ENCODE data around the gene SOCS6.
"Not testable (repeated sequence)": the region's sequence is repeated elsewhere in the genome, so short reads cannot be mapped to it uniquely, and the experiment has no call there.

The SOCS6 gene

DNA sequence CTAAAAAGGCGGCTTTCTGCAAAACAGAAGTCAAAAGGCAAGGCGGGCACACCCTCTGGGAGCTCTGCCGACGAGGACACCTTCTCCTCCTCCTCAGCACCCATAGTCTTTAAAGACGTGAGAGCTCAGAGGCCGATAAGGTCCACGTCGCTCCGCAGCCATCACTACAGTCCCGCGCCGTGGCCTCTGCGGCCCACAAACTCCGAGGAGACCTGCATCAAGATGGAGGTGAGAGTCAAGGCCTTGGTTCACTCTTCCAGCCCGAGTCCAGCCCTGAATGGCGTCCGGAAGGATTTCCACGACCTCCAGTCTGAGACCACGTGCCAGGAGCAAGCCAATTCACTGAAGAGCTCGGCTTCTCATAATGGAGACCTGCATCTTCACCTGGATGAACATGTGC is 36.1 kb downstream of the SOCS6 start:
- DNase-seq (ENCODE audit: low spot score) = no peak

DNA sequence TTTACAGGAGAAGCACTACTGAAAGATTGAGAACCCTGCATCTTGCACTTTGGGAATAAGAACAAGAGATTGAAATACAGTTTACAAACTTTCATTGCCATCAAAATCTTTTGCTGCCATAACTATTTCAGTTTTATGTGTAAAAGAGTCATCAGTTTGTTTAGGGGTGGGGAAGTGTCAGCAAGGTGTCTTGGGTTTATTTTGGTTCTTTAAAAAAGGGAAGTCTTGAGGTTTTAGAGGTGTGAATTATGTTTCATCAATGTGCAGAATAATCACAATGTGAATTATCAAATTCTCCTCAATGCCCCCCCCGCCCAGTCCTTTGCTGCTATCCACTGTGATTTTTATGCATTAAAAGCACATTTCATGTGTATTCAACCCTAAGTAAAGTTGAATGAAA is 37.4 kb downstream of the SOCS6 start:
- DNase-seq (ENCODE audit: low spot score) = no peak

DNA sequence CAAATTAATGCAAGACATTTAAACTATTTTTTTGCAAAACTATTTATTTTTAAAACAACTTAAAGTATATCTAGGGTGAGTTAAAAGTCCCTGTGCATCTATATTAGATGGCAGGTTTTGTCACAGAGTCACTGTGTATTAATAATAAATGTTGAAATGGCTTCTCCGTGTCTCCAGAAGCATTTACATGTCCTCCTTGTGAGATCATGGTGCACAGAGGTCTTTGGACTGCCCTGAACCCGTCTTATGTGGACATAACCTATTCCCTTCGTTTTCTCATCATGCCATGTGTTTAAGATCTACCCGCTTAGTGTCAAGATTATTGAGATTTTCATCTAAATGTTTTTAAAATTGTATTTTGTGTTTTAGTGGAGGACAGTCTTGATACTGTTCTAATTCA is 39.3 kb downstream of the SOCS6 start:
- DNase-seq (ENCODE audit: low spot score) = no peak

DNA sequence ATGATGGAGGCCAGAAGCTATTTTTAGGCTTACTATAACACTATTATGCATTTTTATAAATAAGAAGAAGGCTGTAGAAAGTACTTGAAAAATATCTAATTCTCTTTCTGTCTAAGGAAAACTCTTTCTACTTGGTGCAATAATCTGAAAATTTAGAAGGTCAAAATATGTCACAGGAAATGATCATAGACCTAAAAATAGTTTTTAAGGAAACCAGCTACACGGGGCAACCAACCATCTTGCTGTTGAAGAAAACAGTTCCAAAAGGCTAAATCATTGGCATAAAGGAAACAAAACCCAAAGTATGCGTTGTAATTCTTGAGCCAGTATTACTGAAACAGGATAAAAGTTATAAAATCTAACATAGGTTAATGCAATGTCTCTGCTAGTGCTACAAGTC is 40.2 kb downstream of the SOCS6 start:
- DNase-seq (ENCODE audit: low spot score) = no peak

DNA sequence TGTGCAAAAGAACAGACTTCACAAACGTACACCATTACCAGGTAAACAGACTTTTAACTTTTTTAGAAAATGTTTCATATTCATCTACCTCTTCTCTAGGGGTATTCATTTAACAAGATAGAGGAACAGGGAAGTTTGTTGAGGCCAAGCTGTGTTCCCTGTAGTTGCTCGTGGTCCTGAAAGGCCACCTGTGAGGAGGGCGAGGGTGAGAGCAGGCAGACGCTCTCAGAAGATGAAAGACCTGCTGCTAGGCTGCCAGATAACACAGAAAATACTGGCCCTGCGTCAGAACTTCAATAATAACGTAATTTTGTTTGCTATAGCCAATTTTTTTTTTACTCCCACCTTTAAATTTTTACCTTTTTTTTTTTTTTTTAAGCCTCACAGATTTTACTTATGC is 42.0 kb downstream of the SOCS6 start:
- no peak for DNase-seq (ENCODE audit: low spot score)

DNA sequence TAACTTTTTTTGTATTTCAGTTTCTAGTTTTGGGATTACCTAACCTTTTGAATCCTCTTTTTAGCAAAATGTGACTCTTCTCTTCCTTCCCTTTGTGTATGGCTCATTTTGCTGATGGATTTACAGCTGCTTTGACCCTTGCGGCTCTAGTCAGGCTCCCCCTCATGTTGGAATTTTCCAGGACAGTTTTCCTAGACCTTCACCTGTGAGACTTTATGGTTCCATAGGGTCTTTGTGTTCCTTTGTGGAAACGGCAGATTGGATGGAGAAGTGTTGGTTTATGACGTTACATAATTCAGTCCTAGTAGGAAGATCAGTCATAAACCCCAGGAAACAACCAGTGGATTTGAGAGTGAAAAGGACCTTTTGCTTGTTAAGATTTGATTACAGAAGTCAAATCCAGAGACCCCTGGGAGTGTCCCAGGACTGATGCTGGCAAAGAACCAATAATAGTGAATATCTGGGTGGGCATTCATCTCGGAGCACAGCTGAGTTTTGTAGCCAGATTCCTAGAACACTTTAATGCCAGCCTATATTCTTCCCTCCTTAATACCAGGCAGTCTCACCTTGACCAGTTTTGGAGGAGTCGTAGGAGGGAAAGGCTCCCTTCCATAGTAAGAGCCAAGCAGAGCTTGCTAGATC is 42.7 kb downstream of the SOCS6 start:
- no peak for DNase-seq (ENCODE audit: low spot score)

DNA sequence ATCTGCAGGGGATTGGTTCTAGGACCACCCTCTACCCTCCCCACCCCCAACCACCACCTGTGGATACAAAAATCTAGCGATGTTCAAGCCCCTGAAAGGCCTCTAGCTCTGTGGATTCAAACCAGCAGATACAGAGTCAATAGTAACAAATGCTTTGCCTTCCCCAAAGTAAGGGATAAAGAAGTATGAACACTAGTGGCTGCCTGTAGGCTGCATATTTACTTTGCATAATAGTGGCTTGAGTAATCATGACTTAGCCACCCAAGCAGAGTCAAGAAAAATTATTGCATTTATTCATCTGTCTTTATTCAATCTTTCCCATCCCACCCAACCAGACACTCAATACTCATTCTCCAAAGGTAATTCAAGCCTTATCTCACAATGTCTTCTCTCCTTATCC is 43.8 kb downstream of the SOCS6 start:
- DNase-seq (ENCODE audit: low spot score) = no peak

DNA sequence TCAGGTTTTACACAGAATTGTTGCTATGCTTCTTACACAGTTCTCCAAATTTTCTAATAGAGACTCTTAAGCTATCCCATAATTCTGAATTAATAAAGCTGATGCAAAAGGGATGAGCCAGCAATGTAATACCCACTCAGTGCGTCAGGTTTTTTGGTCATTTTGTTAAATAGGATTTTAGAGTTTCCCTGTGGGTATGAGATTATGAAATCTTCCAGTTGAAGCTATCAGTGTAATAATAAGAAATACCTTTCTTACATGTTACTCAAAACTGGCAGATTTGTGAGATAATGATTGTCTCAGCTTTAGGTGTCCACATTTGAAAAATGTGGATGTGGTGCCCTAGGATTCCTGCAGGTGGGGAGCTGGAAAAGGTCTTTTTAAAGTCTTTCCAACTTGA is 44.5 kb downstream of the SOCS6 start:
- no peak for DNase-seq (ENCODE audit: low spot score)

DNA sequence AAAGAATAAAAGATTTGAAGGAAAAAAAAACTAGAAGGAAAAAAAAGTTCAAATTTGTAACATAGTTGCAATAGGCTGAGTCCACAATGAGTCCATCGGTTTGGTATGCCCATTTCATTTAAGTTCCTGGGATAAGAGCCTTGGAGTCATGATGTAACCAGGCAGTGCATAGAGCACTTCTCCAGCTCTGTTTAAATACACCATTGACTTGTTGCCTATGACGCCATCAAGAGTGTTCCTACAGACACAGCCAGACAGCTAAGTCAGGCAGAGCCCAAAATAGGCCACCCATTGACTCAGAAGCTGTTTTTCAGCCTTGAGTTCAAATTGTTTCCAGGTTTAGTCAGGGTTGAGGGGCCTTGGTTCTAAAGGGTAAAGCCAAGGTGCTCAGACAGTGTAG is 44.9 kb downstream of the SOCS6 start:
- DNase-seq (ENCODE audit: low spot score) = no peak

DNA sequence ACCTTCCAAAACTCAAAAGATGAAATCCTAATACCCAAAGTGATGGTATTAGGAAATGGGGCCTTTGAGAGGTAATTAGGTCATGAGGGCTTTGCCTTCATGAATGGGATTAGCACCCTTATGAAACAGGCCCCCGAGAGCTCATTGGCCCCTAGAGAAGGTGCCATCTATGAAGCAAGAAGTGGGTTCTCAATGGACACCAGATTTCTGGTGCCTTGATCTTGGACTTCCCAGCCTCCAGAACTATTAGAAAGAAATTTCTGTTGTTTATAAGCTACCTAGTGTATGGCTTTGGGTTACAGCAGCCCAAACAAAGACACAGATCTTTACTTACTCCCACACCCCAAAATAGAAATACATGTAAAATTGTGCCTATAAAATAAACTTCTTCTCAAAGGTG is 45.4 kb downstream of the SOCS6 start:
- DNase-seq (ENCODE audit: low spot score) = no peak

DNA sequence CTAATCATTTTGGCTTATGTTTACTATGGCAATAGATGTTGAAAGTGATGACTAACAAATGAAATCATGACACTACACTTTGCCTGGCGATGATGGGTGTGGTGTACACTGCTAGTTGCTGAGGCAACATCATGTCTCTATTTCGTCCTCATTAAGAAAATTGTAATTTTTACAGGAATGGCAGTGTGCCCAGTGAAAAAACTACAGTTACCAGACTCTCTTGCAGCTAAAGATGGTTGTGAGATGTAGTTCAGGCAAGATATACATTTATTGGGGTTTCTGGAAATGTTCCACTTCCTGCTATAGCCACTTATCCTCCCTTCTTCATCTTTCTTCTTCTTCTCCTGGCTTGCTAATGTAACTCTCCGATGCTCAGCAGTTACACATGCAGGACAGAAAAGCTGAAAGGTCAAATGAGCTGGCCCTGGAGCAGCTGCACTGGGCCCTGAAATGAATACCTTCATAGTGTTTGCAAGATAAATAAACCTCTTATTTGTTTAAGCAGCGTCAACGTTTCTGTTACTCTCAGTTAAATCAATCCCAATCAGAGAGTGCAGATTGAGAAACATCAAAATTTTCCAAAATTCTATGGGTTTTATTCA is 46.0 kb downstream of the SOCS6 start:
- no peak for DNase-seq (ENCODE audit: low spot score)

DNA sequence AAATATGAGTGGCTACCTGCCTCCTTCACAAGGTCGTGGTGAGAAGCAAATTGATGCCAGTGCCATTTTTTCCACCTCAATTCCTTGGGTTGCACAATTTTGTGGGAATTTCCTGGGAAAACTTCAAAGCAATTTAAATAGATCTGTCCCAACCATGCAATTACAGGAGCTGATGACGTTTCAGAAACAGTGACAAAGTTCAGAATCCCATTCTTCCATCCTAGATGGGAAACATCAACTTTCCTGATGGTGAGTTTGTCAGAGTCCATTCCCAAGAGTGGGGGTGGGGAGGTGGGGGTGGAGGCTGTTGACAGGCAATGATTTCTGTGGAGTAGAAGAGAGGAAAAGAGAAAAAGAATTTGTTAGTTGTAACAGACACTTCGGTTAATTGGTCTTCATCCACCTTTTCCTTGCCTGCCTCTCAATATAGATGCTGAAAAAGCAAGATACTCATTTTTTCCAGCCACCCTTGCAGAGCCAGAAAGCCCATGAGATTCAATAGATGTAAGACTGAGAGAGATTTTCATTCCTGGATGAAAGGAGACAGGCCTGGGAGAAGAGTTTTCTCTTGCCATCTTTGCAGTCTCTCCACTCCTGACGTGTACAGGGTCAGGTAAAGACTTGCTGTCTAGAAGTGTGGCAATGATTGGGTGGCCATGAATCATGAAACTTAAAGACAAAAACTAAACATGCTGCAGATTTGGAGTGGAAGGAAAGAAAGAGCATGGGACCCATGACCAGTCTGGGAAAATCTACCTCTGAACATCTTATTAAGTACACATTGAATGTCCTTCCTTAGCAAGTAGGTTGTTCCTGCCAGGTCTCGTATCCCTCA is 47.3 kb downstream of the SOCS6 start:
- DNase-seq (ENCODE audit: low spot score) = no peak

DNA sequence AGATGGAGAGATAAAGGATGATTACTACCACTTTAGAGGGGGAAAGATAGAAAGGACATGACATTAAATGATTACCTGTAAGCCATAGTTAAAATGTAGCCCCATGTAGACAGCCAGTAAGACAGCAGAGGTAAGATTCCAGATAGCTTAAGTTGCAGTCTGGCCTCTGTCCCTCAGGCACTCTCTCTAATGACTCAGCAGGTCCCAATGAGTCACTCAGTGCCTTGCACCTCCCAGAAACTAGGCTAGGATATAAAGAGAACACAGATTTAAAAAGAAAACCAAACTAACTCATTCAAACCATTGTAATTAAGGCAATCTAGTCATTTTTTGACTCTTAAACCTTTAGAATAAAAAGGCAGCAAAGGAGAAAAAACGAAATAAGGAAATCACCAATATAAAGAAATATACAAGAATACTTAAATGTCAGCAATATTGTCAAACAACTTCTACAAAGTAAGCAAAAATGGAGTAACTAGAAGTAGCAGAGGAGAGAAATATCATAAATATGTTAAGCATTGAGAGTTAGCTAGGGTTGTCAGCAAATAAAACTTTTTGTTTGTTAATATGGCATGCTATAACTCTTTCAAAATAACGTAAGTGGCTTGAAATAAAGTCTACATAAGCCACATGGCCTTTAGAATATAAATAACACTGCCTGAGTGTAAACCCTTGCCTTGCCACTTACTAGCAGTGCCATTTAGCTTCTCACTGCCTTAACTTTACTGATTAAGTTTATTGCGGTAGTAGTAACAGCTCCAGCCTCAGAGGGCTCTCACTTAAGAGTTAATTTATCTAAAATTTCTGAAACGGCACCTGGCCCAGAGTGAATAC is 48.5 kb downstream of the SOCS6 start:
- DNase-seq (ENCODE audit: low spot score) = peak; percentile 72

DNA sequence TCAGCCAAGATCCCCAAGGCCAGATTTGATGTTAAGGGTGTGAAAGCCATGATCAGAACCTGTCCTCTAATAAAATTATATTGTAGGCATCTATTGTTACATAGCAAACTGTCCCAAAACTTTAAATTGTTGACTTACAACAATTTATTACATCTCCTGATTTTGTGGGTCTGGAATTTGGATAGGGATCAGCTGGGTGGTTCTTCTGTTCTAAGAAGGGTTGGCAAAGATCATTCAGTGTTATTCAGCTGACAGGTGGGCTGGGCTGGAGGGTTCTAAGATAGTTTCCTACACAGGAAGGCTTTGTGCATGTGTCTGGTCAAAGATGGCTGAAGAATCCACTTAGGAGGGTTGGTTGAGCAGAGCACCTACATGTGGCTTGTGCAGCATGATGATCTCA is 50.0 kb downstream of the SOCS6 start:
- DNase-seq (ENCODE audit: low spot score) = no peak

DNA sequence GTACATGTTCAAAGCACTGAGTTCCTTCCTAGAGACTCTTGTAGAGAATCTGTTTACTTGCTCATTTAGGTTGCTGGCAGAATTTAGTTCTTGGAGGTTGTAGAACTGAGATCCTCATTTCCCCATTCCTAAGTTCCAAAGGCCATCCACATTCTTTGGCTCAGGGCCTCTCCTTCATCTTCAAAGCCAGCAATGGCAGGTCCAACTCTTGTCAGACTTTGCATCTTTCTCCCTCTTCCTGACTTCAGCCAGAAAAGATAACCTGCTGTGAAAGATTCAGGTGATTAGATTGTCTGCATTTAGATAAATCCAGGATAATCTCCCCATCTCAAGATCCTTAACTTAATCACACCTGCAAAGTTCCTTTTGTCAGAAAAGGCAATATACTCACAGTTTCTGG is 51.1 kb downstream of the SOCS6 start:
- no peak for DNase-seq (ENCODE audit: low spot score)

DNA sequence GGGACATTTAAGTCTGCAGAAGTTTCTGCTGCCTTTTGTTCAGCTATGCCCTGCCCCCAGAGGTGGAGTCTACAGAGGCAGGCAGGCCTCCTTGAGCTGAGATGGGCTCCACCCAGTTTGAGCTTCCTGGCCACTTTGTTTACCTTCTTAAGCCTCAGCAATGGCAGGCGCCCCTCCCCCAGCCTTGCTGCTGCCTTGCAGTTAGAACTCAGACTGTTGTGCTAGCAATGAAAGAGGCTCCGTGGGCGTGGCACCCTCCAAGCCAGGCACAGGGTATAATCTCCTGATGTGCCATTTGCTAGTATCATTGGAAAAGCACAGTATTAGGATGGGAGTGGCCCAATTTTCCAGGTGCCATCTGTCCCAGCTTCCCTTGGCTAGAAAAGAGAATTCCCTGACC is 59.6 kb downstream of the SOCS6 start:
- DNase-seq (ENCODE audit: low spot score) = not testable (repeated sequence)

DNA sequence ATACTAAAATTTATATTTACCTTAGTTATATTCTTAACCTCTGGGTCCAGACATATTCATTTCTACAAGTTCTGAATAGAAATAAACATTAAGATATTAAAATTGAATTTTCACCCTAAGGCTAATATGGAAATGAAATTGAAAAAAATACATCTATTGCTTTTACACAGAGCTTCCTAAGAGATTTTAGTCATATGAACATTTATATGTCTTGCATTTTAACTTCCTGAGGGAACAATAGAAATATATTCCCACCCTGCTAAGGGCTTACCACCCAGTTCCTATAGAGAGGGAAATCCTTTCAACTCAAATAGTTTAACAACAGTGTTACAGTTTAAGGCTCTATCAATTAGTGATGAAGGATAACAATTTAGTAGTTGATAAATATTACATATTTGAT is 60.5 kb downstream of the SOCS6 start:
- no peak for DNase-seq (ENCODE audit: low spot score)

DNA sequence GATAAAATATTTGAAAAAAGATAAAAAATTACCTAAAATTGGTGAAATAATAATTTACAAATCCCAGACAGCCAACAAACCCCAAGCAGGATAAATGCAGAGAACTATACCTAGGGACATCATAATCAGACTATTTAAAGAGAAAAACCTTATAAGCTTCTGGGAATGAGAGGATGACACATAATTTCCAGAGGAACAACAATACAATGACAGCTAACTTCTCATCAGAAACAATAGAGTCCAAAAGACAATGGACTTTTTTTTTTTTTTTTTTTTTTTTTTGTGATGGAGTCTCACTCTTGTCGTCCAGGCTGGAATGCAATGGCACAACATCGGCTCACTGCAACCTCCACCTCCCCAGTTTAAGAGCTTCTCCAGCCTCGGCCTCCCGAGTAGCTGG is 65.2 kb downstream of the SOCS6 start:
- no peak for DNase-seq (ENCODE audit: low spot score)

DNA sequence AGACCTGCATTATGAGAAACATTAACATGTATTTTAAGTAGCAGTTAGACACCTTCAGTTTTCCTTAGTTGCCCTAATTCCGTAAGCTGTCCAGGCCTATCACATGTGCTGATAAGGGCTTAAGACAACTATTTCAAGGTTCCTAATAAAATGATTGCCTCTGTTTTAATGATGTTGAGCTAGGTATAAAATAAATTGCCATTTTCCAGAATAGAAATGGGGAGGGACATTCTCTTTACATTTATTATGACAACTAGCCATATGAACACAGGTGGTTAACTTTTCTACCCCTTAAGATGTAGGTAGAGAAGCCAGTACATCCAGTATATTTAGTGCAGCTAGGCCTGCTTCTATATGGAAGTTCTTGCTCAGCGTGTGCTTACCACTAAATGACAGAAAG is 65.9 kb downstream of the SOCS6 start:
- no peak for DNase-seq (ENCODE audit: low spot score)

DNA sequence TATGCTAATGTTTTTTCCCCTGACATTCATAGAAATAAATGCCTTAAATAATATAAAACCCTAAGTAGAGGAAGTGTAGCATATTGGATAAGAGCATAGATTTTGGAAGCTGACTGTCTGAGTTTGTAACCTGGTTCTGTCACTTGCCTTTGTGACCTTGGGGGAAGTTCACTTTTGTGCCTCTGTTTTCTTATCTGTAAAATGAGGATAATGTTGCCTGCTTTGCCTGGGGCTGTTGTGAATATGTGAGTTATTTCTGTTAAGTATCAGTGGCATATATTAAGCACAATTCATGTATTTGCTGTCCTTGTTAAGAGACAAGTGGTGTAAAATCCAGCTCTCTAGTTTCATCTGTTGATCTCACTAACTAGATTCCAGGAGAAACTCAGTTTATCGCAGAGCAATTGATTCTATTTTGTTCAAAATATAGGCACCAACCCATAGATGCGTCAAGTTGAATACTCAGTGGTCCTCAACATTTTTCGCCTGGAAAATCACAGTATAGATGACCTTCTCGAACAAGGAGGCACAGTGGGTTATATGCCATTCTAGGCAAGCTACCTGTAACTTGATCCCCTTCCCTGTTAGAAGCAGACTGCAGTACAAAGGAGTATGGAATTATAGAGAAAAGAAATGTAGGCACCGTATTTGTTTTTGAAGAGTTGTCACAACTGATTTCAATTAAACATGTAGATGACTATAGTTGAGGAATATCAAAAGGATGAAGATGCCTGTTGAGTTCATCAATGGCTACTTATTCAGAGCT is 67.0 kb downstream of the SOCS6 start:
- no peak for DNase-seq (ENCODE audit: low spot score)

DNA sequence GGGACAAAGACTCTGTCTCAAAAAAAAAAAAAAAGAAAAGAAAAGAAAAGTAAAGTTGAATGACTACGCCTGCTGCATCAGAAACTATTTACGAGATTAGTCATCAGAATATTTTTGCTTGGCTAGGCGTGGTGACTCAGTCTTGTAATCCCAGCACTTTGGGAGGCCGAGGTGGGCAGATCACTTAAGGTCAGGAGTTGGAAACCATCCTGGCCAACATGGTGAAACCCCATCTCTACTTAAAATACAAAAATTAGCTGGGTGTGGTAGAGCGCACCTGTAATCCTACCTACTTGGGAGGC is 69.2 kb downstream of the SOCS6 start:
- DNase-seq (ENCODE audit: low spot score) = not testable (repeated sequence)

DNA sequence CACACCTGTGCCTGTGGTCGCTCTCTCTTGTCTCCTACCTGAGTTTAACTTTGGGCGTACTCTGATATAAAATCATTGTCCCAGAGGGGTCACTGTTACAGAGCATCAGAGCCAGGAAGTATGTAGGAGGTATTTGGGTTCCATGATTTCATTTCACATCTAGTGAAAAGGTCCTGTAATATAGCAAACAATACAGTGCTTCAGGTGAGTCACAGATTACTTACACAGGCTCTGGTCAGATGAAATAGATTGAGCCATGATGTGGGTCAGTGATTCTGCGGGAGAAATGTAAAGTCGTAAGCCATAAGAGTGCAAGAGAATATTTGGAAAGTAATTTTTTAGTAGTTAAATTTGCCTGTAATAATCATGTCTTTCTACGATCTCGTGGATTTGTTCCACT is 70.2 kb downstream of the SOCS6 start:
- no peak for DNase-seq (ENCODE audit: low spot score)
